CD4-positive, alpha-beta memory T cell (primary cell): ENCODE data around the gene NFATC1. TPM values are rescaled to one million over a fixed set of nuclear protein-coding genes. Genes with fewer than 3 reads are reported as not detected.

Source experiments
- CTCF ChIA-PET: fragments of 350-600 bp; sonication (Branson Sonifier 250); formaldehyde crosslinking; loops from one replicate; lab custom pipeline; 2021; ENCODE audit warnings: inconsistent platforms; ENCODE audit not compliant: partially characterized antibody; lab: Charles Lee
- POLR2A ChIA-PET: fragments of 350-600 bp; sonication (Branson Sonifier 250); formaldehyde crosslinking; loops from one replicate; lab custom pipeline; 2021; ENCODE audit not compliant: partially characterized antibody; lab: Charles Lee
- DNase-seq, 5 donors: peaks; one replicate each; pipeline versions ENCODE4 v3.0.0 to v3.0.0-alpha.2; 2020 to 2022; ENCODE audit warnings: mixed read lengths in 1 of 5
- H3K27ac ChIP-seq: one replicate; pipeline ENCODE4 v1.7.0; 2013; ENCODE audit warnings: low read depth, low read length
- H3K27me3 ChIP-seq: 2 replicates; pipeline ENCODE4 v1.7.0; 2013; ENCODE audit warnings: mild to moderate bottlenecking, low read length, moderate library complexity; ENCODE audit not compliant: insufficient read depth
- H3K36me3 ChIP-seq: 2 replicates; pipeline ENCODE4 v1.7.0; 2013; ENCODE audit warnings: mild to moderate bottlenecking, low read length, moderate library complexity; ENCODE audit not compliant: insufficient read depth
- H3K4me1 ChIP-seq: 2 replicates; pipeline ENCODE4 v1.7.0; 2013; ENCODE audit warnings: mild to moderate bottlenecking, low read length, moderate library complexity; ENCODE audit not compliant: insufficient read depth
- H3K4me3 ChIP-seq, 2 donors: one replicate each; pipeline ENCODE4 v1.7.0; 2013; ENCODE audit warnings: low read length in 2 of 2, mild to moderate bottlenecking in 1 of 2
- H3K9me3 ChIP-seq, 2 donors: one replicate each; pipeline ENCODE4 v1.7.0; 2013; ENCODE audit warnings: low read length in 2 of 2, control low read depth in 1 of 2; ENCODE audit not compliant: control insufficient read depth in 1 of 2
- H3K27ac Mint-ChIP-seq, 7 donors: one replicate each; pipeline ENCODE4 v1.8.0; 2020 to 2021; ENCODE audit warnings: mixed read lengths in 7 of 7, mild to moderate bottlenecking in 6 of 7, inconsistent platforms in 3 of 7, moderate library complexity in 3 of 7
- H3K27me3 Mint-ChIP-seq, 2 donors: one replicate each; pipeline ENCODE4 v1.8.0; 2020 to 2021; ENCODE audit warnings: mixed read lengths in 2 of 2
- H3K36me3 Mint-ChIP-seq, 2 donors: one replicate each; pipeline ENCODE4 v1.8.0; 2020 to 2021; ENCODE audit warnings: mixed read lengths in 2 of 2, inconsistent platforms in 1 of 2, mild to moderate bottlenecking in 1 of 2
- H3K4me1 Mint-ChIP-seq, 4 donors: one replicate each; pipeline ENCODE4 v1.8.0; 2020 to 2021; ENCODE audit warnings: mixed read lengths in 4 of 4, mild to moderate bottlenecking in 1 of 4
- H3K4me3 Mint-ChIP-seq, 8 donors: one replicate each; pipeline ENCODE4 v1.8.0; 2020 to 2021; ENCODE audit warnings: mixed read lengths in 8 of 8, mild to moderate bottlenecking in 7 of 8, moderate library complexity in 6 of 8, inconsistent platforms in 3 of 8
- H3K9me3 Mint-ChIP-seq, 8 donors: one replicate each; pipeline ENCODE4 v1.8.0; 2020 to 2021; ENCODE audit warnings: mixed read lengths in 8 of 8, mild to moderate bottlenecking in 5 of 8, inconsistent platforms in 3 of 8, moderate library complexity in 1 of 8
- intact Hi-C: fragments of 100-400 bp; cut with micrococcal nuclease; formaldehyde crosslinking; loops from one replicate; pipeline ENCODE4 v1.15.1; 2023
- polyA plus RNA-seq, 2 donors: library from polyadenylated mRNA; unstranded; fragments of 300-500 nt; fragmentation: Illumina TruSeq; gene quantifications; one replicate each; pipeline ENCODE4 v1.2.3, GENCODE V29; 2021
- total RNA-seq, 2 experiments: library from RNA; stranded (reverse); gene quantifications; one replicate each; pipeline ENCODE4 v1.2.3, GENCODE V29; 2021

Gene NFATC1
- total and polyA plus RNA-seq, 4 experiments from 2014 or later: 15.3 to 69.6 (median 54.9) TPM

- Histone ChIP-seq H3K27ac (no peak overlapping the region), H3K4me1 (no peaks in the 10 kb centered on the region), H3K4me3 (no peak overlapping the region), H3K9me3 (no peaks in the 10 kb centered on the region), H3K27me3 (no peaks in the 10 kb centered on the region), H3K36me3 (peaks cover 15% of the 10 kb centered on the region)
- POLR2A ChIA-PET: interaction anchor here (3.0 kb wide), 1 partner anchor 135 kb away, joined by 11 read pairs; no protein-coding TSS in a partner anchor
- intact Hi-C loops: no loop called here
- no peak for DNase-seq
- Mint-ChIP-seq H3K27ac (no peak overlapping the region), H3K4me3 (no peak overlapping the region), H3K36me3 (peaks cover 21 to 28% of the 10 kb centered on the region in 2 donors), H3K9me3 (peaks cover 0 to 3% (median 0%) of the 10 kb centered on the region in 8 donors), H3K4me1 (peaks cover 1 to 9% (median 7%) of the 10 kb centered on the region in 4 donors), H3K27me3 (no peaks in the 10 kb centered on the region)
- CTCF ChIA-PET: interaction anchor here (6.2 to 7.0 kb wide), 2 partner anchors 140 to 153 kb away, joined by 31 to 140 read pairs; no protein-coding TSS in a partner anchor
These were observed 136.2 kb downstream of the NFATC1 start for GRCh38 chr18:79531926-79532312.

- peaks cover 0 to 3% (median 0%) of the 10 kb centered on the region in 8 donors for H3K9me3 Mint-ChIP-seq
- no peak overlapping the region for H3K4me3 Mint-ChIP-seq
- Histone ChIP-seq H3K9me3 (no peaks in the 10 kb centered on the region), H3K27ac (no peak overlapping the region), H3K4me1 (no peaks in the 10 kb centered on the region), H3K36me3 (peaks cover 10% of the 10 kb centered on the region), H3K4me3 (no peak overlapping the region), H3K27me3 (no peaks in the 10 kb centered on the region)
- H3K4me1 Mint-ChIP-seq: peaks cover 1 to 8% (median 5%) of the 10 kb centered on the region in 4 donors
- POLR2A ChIA-PET: no interaction called here
- DNase-seq: no peak
- CTCF ChIA-PET: no interaction called here
- H3K27ac Mint-ChIP-seq: peak overlapping the region in 1 of 7 donors; percentile 36
- H3K36me3 Mint-ChIP-seq: peaks cover 20 to 25% of the 10 kb centered on the region in 2 donors
- H3K27me3 Mint-ChIP-seq: no peaks in the 10 kb centered on the region
- intact Hi-C loops: no loop called here
These were observed 136.7 kb downstream of the NFATC1 start for GRCh38 chr18:79532313-79533007.

- peaks cover 18% of the 10 kb centered on the region in 2 donors for H3K36me3 Mint-ChIP-seq
- intact Hi-C loops: no loop called here
- Histone ChIP-seq H3K4me3 (no peak overlapping the region), H3K27ac (no peak overlapping the region), H3K4me1 (no peaks in the 10 kb centered on the region), H3K9me3 (no peaks in the 10 kb centered on the region), H3K27me3 (no peaks in the 10 kb centered on the region), H3K36me3 (peaks cover 3% of the 10 kb centered on the region)
- CTCF ChIA-PET: no interaction called here
- H3K27me3 Mint-ChIP-seq: no peaks in the 10 kb centered on the region
- H3K4me3 Mint-ChIP-seq: no peak overlapping the region
- H3K9me3 Mint-ChIP-seq: peaks cover 0 to 5% (median 0%) of the 10 kb centered on the region in 8 donors
- DNase-seq: no peak
- no peak overlapping the region for H3K27ac Mint-ChIP-seq
- POLR2A ChIA-PET: no interaction called here
- peaks cover 1 to 7% (median 4%) of the 10 kb centered on the region in 4 donors for H3K4me1 Mint-ChIP-seq
These were observed 137.4 kb downstream of the NFATC1 start for GRCh38 chr18:79533146-79533545.

DNA sequence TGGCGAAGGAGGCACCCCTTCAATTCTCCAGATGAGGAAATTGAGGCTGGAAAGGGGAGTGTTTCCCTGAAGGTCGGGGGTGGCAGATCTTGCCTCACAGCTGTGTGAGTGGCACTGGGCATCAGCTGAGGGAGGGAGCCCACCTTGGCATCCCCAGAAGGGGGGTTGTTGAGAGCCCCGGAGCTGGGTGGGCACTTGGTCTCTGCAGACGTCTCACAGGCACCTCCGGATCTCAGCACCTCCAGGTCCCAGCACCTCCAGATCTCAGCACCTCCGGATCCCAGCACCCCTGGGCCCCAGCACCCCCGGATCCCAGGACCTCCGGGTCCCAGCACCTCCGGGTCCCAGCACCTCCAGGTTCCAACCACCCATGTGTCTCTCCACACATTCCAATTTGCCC is 137.9 kb downstream of the NFATC1 start:
- Histone ChIP-seq H3K27ac (no peak overlapping the region), H3K27me3 (no peaks in the 10 kb centered on the region), H3K9me3 (no peaks in the 10 kb centered on the region), H3K4me3 (no peak overlapping the region), H3K36me3 (no peaks in the 10 kb centered on the region), H3K4me1 (no peaks in the 10 kb centered on the region)
- intact Hi-C loops: no loop called here
- H3K9me3 Mint-ChIP-seq: peaks cover 0 to 5% (median 0%) of the 10 kb centered on the region in 8 donors
- peaks cover 1 to 5% (median 4%) of the 10 kb centered on the region in 4 donors for H3K4me1 Mint-ChIP-seq
- POLR2A ChIA-PET: no interaction called here
- no peak for DNase-seq
- H3K4me3 Mint-ChIP-seq: no peak overlapping the region
- H3K27ac Mint-ChIP-seq: no peak overlapping the region
- CTCF ChIA-PET: no interaction called here
- H3K36me3 Mint-ChIP-seq: peaks cover 14 to 16% of the 10 kb centered on the region in 2 donors
- no peaks in the 10 kb centered on the region for H3K27me3 Mint-ChIP-seq

DNA sequence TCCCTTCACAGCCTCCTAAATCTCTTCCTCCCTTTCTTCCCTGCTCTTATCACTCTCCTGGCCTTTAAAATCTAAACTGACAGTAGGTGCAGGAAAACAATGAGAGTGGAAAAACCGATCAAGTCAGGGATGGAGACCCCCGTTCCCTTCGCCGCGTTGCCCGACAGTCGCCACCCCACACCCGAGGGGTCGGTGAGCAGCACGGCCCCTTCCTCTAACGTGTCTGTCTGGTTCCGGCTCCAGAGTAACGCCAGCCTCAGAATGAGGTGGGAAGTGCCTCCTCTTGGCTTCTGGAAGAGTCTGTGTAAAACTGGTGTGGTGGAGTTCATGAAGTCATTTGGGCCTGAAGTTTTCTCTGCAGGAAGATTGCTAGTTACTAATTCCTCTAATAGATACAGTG is 138.6 kb downstream of the NFATC1 start:
- no peak for DNase-seq
- H3K36me3 Mint-ChIP-seq: peaks cover 7 to 9% of the 10 kb centered on the region in 2 donors
- peaks cover 0 to 5% (median 0%) of the 10 kb centered on the region in 8 donors for H3K9me3 Mint-ChIP-seq
- H3K4me3 Mint-ChIP-seq: no peak overlapping the region
- H3K9me3 ChIP-seq: no peaks in the 10 kb centered on the region
- ChIA-PET POLR2A (no interaction called here), CTCF (no interaction called here)
- intact Hi-C loops: no loop called here
- H3K27ac Mint-ChIP-seq: peak overlapping the region in 2 of 7 donors; percentile 12 to 43
- no peaks in the 10 kb centered on the region for H3K27me3 Mint-ChIP-seq
- no peak overlapping the region for H3K4me3 ChIP-seq
- no peaks in the 10 kb centered on the region for H3K36me3 ChIP-seq
- H3K4me1 Mint-ChIP-seq: no peaks in the 10 kb centered on the region
- H3K27me3 ChIP-seq: no peaks in the 10 kb centered on the region
- no peaks in the 10 kb centered on the region for H3K4me1 ChIP-seq
- no peak overlapping the region for H3K27ac ChIP-seq

- POLR2A ChIA-PET: no interaction called here
- no peaks in the 10 kb centered on the region for H3K36me3 ChIP-seq
These were observed 142.0 kb downstream of the NFATC1 start for GRCh38 chr18:79537758-79538157.

DNA sequence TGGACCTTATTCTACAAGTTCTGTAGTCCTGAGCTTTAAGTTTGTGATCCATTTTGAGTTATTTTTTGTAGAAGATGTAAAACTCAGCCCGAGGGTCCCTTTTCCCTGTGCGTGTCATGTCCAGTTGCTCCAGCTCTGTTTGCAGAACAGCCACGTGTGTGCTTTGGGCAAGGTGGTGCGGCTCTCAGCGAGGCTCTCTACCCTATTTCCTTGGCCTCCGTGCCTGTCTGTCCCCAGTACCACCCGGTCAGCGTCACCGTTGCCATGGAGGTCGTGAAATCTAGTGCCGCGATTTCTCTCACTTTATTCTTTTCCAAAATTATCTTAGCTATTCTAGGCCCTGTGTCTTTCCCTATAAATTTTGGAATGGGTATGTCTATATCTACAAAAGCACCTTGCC is 142.9 kb downstream of the NFATC1 start:
- Histone ChIP-seq H3K36me3 (no peaks in the 10 kb centered on the region), H3K27ac (no peak overlapping the region), H3K4me3 (no peak overlapping the region), H3K4me1 (no peaks in the 10 kb centered on the region), H3K9me3 (no peaks in the 10 kb centered on the region), H3K27me3 (no peaks in the 10 kb centered on the region)
- CTCF ChIA-PET: interaction anchor here (1.1 to 2.4 kb wide), 4 partner anchors 100 to 163 kb away, joined by 3 to 8 read pairs (median 6); no protein-coding TSS in a partner anchor
- Mint-ChIP-seq H3K4me3 (no peak overlapping the region), H3K36me3 (peaks cover 0 to 5% of the 10 kb centered on the region in 2 donors), H3K27ac (no peak overlapping the region), H3K4me1 (peaks cover 0 to 3% (median under 1%) of the 10 kb centered on the region in 4 donors), H3K9me3 (peaks cover 0 to 11% (median 0%) of the 10 kb centered on the region in 8 donors), H3K27me3 (no peaks in the 10 kb centered on the region)
- intact Hi-C loops: no loop called here
- POLR2A ChIA-PET: no interaction called here
- no peak for DNase-seq

More at GRCh38 chr18:79537758-79538157, 142.0 kb downstream of the NFATC1 start:
- Histone ChIP-seq H3K27me3 (no peaks in the 10 kb centered on the region), H3K27ac (no peak overlapping the region), H3K4me1 (no peaks in the 10 kb centered on the region), H3K9me3 (no peaks in the 10 kb centered on the region), H3K4me3 (no peak overlapping the region)
- no peak for DNase-seq
- peaks cover 0 to 3% (median under 1%) of the 10 kb centered on the region in 4 donors for H3K4me1 Mint-ChIP-seq
- H3K9me3 Mint-ChIP-seq: peaks cover 0 to 11% (median 0%) of the 10 kb centered on the region in 8 donors
- H3K27me3 Mint-ChIP-seq: no peaks in the 10 kb centered on the region
- CTCF ChIA-PET: interaction anchor here (1.1 to 2.4 kb wide), 3 partner anchors 157 to 162 kb away, joined by 4 to 8 read pairs (median 8); no protein-coding TSS in a partner anchor
- peak overlapping the region in 1 of 7 donors; percentile 30 for H3K27ac Mint-ChIP-seq
- intact Hi-C loops: no loop called here
- peaks cover 0 to 5% of the 10 kb centered on the region in 2 donors for H3K36me3 Mint-ChIP-seq
- no peak overlapping the region for H3K4me3 Mint-ChIP-seq
